HEK293T (cell line): ENCODE measurements around the gene GGA1.

Experiments used
- BHLHE40 ChIP-seq: fragments of 450-650 bp; IDR thresholded peaks from 2 replicates; pipeline ENCODE4 v1.6.1; 2016; ENCODE audit warnings: mild to moderate bottlenecking, moderate library complexity, borderline replicate concordance
- CTBP1 ChIP-seq: fragments of 450-650 bp; IDR thresholded peaks from 2 replicates; pipeline ENCODE4 v1.6.1; 2016; ENCODE audit warnings: borderline replicate concordance
- ELF4 ChIP-seq: fragments of 450-650 bp; IDR thresholded peaks from 2 replicates; pipeline ENCODE4 v1.6.1; 2017; ENCODE audit warnings: antibody characterized with exemption
- FOXK2 ChIP-seq: fragments of 450-650 bp; IDR thresholded peaks from 2 replicates; pipeline ENCODE4 v1.6.1; 2016; ENCODE audit warnings: mild to moderate bottlenecking
- NFRKB ChIP-seq: fragments of 450-650 bp; IDR thresholded peaks from 2 replicates; pipeline ENCODE4 v1.6.1; 2016; ENCODE audit warnings: mild to moderate bottlenecking, moderate library complexity
- SP1 ChIP-seq: fragments of 450-650 bp; IDR thresholded peaks from 2 replicates; pipeline ENCODE4 v1.6.1; 2017
- SUZ12 ChIP-seq: fragments of 450-650 bp; IDR thresholded peaks from 2 replicates; pipeline ENCODE4 v1.6.1; 2016; ENCODE audit warnings: mild to moderate bottlenecking
- TARDBP ChIP-seq: fragments of 450-650 bp; IDR thresholded peaks from 2 replicates; pipeline ENCODE4 v1.6.1; 2016

GRCh38 chr22:37659897-37660708, 51.5 kb downstream of the GGA1 start:
- no peak for TF ChIP-seq NFRKB
- TF ChIP-seq FOXK2: no peak
- no peak for TF ChIP-seq SUZ12
- TF ChIP-seq BHLHE40: no peak
- TF ChIP-seq TARDBP: no peak
- TF ChIP-seq ELF4: no peak
- TF ChIP-seq SP1: no peak
- no peak for TF ChIP-seq CTBP1
